HTR-8/SVneo (cell line): Measurements from ENCODE around the gene BMP2K.

Experiments
- DNase-seq: peaks from one replicate; pipeline ENCODE4 v3.0.0; 2011; ENCODE audit warnings: low spot score, mixed read lengths; ENCODE audit not compliant: insufficient read length
- FAIRE-seq: peaks from 2 replicates; lab custom pipeline; 2011; peaks lifted over from hg19 to GRCh38; lab: Jason Lieb, UNC

The BMP2K gene

DNA sequence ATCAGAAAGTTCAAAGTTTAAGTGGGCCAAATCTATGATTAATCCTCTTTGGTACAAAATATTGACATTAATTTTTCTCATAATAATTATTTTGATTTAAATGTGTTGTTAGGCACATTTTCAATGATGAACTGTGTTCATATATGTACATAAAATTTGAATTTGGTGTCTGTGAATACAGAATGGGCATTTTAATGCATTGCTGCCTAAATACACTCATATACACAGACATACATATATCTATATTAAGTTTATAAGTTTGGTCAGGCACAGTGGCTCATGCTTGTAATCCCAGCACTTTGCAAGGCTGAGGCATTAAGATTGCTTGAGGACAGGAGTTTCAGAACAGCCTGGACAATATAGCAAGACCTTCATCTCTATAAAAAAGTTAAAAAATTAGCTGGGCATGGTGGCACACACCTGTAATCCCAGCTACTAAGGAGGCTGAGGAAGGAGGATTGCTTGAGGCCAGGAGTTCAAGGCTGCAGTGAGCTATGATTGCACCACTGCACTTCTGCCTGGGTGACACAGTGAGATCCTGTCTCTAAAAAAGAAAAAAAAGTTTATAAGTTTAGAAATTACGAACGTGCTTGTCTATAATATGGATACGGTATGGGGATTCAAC, 12.3 kb upstream of the BMP2K start:
- FAIRE-seq (no peak), DNase-seq (no peak)

DNA sequence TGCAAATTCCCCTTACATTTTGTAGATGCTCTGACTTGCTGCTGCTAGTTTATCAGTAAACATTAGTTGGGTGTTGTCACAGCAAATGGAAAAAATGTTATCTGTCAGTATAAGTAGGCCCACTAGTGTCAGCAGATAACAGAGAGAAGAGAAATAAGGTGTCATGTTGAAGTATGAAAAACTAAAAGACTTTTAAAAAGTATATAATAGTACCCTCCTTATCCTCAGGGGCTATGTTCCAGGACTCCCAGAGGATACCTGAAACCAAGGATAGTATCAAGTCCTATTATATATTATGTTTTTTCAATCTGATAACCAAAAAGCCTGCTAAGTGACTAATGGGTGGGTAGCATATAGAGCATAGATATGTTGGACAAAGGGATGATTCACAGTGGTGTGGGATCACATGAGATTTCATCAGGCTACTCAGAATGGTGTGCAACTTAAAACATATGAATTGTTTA, 11.6 kb upstream of the BMP2K start:
- FAIRE-seq = no peak

DNA sequence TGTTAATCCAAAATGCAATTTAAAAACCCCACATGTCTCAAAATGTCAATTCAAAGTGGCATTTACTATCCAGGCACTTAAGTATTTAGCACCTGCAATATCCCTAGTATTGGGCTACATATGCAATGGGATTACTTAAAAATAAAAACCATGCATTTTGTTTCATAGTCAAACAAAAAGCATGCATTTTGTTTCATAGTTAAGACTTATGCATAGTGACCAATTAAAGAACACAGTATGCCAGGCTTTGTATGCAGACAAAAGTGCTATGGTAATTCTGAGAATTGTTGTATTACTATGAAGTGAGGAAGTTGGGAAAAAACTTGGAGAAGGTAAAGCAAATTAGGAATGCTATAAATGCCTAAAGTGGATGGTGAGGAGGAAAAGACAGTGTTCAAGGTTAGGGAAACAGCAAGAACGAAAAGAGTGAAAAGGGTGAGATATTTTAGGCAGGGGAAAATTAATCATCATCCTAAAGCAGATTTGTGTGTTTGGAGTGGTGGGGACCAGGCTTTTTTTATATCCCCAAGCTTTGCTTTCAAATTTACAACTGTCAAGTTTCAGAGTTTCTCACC, 10.6 kb upstream of the BMP2K start:
- FAIRE-seq (no peak), DNase-seq (no peak)

More for the DNA sequence above, 11.6 kb upstream of the BMP2K start:
- DNase-seq = no peak

DNA sequence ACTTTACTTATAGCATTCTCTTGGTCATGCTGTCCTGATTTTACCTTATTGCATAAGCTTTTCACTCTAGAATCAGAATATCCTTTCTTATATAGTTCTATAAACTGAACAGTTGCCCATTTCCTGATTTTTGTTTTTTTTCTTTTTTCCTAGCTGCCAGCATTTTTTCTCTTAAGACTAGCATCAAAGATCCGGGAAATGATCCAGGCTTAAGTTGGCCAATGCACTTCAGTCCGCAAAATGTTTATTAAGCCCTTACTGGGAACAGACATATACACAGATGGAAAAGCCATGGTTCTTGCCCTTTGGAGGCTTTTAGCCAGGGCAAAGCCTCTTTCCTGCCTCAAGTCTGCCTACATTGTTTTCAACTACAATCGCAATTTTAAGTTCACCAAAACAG, 10.1 kb upstream of the BMP2K start:
- DNase-seq (no peak), FAIRE-seq (no peak)

DNA sequence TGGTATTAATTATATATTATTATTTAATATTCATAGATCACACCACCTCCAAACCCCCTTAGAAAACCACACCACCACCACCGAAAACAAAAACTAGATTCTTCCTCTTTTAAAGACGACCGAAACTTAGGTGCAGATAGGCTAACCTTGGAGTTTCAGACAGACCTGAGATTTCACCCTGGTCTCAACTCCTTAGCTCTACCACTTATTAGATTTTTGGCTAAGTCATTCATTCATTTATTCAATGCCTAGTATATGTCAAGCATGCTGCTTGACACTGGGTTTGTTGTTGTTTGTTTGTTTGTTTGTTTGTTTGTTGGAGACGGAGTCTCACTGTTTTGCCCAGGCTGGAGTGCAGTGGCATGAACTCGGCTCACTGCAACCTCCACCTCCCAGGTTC, 9.5 kb upstream of the BMP2K start:
- FAIRE-seq = no peak

DNA sequence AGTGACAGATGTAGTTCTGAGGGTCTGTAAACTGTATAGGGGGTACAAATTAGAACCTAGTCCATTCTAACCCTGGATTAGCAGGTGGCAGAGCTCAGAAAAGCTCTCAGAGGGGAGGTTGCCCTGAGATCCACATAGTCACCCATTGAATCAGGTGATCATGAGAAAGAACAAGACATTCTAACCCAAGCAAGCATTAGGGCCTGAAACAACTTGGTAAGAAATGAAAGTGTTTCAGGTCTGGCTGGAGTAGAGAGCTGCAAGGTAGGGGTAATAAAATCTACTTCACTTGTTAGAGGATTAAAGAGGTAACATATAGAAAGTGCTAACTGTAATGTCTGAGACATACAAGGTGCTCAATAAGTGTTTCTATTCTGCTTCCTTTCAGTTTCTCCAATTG, 8.8 kb upstream of the BMP2K start:
- no peak for FAIRE-seq
- no peak for DNase-seq

More for the DNA sequence above, 9.5 kb upstream of the BMP2K start:
- no peak for DNase-seq

DNA sequence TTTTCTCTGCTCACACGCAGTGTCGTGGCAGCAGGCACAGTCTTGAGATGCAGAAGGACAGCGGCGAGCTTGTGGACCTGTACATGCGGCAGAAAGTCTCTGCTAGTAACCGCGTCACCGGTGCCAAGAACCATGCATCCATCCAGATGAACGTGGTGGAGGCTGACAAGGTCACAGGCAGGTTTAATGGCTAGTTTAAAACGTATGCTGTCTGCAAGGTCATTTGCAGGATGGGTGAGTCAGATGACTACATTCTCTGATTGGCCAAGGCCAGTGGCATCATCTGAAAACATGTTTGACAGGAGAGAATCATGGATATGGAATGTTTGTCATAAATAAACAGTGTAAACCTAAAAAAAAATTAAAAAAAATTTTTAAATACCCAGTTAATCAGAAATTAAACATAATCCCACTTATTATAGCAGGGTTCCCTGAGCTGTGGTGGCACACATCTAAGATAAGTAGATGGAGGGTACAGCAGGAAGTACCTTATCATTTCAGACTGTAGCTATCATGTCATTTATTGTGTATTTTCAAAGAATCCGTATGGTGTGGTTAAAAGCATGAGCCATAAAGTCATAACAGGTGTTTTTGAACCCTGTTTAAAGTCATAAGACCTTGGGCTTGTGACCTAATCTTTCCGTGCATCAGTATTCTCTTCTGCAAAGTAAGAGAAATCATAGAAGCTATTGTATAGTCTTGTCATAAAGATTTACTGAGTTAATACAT, 7.5 kb upstream of the BMP2K start:
- DNase-seq = no peak
- no peak for FAIRE-seq

DNA sequence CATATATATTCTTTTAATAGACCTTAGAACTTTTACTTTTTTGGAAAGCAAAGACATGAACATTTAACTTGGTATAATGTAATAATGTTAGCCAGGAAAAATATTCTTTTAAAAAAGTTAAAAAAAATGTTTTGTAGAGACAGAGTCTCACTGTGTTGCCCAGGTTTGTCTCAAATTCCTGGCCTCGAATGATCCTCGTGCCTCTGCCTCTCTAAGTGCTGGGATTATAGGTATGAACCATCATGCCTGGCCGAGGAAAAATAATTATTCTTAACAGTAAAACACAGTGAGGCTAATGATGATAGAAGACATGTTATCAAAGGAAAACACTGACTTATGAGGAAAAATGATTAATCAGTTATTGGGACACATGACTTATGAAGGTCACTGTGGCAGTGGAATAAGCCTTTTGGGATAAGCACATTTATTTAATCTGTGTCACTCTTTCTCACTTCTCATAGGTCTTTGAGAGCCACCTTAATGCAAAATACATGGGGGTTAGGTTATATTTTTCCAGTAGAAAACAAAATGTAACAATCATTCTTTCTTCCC, 6.0 kb upstream of the BMP2K start:
- no peak for FAIRE-seq
- DNase-seq = no peak

DNA sequence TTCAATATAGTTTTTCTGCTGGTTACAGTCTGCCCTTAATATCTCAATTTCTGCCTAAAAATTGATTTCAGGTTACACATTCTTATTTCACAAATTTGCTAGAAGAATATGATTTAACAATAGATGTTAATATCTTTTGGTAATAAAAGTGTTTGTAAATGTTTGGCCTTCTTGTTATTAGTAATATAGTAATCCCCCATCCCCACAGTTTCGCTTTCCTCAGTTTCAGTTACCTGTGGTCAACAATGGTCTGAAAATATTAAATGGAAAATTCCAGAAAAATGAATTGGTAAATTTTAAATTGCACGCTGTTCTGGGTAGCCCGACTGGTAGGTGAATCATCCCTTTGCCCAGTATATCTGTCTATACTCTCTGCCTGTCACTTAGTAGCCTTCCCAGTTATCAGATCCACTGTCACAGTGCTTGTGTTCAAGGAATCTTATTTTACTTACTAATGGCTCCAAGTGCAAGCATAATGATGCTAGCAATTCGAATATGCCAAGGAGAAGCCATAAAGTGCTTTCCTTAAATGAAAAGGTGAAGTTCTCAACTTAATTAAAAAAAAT, 3.5 kb upstream of the BMP2K start:
- no peak for FAIRE-seq
- DNase-seq = no peak

DNA sequence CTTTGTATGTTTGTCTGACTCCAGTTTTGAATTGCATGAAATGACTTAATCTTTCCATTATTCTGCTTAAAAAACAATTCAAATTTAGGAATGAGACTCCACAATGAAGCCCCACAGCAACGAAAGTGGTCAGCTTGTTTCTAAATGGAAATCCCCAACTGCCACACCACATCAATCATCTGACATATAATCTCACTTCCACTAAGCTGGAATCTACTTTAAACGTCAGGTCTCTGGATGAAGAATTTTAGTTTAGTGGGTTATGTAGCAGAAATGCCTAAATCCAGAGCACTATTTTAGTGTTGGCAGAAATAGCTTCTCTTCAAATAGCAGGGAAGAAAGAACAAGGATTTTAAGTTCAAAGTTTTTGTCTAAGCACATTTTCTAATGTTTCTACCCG, 1.7 kb upstream of the BMP2K start:
- FAIRE-seq (no peak), DNase-seq (no peak)

DNA sequence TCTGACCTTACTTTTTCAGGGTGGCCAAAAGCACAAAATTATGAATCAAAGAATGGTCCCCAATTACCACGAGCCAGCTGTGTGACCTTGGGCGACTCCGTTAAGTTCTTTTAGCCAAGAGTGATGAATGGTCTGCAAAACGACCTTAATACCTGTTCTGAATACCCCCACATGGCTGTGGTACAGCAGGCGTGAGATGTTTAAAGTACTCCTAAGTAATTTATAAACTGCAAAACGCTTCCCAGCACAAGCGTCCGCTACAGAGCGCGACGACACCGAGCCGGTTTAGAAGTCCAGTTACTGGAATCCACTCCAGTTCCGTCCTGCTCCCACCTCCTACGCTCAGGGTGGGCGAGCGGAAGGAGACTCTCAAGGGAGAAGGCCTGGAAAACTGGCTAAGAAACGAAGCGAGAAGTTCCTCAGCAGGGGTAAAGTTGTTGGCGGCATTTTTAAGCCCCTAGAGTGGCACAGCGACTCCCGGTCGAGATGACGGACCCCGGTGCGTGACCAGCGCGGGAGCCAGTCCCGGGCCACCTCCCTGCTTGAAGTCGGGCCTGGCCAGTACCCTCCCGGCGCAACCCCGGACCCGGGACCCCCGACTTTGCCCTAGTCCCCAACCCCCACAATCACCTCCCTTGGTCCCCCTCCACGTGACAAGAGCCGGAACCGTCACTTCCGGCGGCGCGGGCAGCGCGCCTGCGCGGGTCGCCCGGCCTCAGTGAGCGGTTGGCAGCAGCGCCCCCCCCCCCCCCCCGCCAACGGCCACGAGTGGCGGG, 659 bp upstream of the BMP2K start:
- DNase-seq = peak; percentile 65
- FAIRE-seq = no peak

DNA sequence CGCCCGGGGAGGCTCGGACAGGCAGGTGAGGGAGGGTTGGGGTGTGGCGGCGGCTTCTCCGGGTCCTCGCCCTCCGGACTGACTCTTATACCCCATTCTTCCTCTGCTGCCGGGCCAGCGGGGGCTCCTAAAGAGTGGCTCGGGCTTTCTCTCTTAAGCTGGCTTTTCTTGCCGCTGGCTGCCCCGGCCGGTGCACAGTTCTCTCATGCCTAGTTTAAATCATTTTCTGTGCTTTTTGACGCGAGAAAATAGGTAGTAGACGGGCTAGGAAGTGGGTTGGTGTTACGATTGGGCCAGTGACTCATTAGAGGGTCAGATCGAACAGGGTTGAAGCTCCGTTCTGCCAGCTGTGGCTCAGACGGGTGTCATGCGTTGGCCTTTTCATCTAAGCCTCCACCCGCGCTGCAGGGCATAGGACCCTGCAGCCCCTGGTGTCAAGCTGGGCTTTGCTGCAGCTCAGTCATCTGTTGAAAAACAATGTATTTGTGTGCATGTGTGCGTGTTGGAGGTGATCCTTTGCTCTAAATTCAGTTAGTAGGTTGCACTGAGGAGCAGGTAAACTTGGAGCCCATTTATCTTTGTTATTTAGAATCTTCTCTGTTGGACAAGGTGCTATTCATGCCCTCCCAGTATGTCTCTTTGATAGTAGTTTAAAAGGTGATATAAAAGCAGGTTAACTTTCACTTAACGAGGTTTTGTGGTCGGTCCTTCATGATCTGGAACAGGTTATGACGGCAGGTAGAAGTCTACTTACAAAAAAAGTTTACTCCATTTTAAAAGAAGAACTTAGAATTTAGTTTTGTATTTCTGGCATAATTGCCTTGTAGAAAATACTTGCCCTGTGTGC, 802 bp downstream of the BMP2K start:
- DNase-seq = peak; percentile 27
- peak; percentile 33 for FAIRE-seq

DNA sequence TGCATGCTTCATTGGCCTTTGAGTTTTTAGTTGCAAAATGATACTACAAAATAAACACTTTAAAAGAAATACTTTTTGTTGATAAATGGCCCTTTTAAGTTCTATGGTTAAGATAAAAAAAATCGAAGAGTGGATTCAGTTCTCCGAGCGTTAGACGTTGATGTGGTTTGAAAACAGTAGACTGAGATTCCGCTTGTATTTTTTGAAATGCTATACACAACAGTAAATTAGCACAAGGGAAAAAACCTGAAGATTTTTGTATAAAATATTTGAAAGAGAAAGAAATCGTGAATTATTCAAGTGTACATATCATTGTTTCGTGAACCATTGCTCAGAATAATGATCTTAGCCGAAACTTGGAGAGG, 1.4 kb downstream of the BMP2K start:
- FAIRE-seq (no peak), DNase-seq (no peak)

DNA sequence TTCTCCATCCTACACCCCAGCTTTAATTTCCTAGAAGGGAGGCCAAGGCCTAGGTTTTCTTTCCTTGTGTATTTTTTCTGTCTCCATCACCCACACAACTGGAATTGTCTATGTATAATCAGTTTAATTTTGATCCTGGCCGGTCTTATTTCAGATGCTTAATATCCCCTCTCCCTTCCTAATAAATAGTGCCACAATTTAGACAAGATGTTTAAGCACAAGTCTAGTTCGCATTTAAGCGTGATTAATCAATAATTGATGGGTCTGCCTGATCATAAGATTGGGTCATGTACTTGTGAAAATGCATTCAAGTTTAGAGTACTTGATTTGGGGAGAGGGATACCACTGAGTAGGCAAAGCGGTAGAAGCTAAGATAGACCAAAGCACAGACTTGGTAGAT, 2.4 kb downstream of the BMP2K start:
- FAIRE-seq = no peak
- no peak for DNase-seq

DNA sequence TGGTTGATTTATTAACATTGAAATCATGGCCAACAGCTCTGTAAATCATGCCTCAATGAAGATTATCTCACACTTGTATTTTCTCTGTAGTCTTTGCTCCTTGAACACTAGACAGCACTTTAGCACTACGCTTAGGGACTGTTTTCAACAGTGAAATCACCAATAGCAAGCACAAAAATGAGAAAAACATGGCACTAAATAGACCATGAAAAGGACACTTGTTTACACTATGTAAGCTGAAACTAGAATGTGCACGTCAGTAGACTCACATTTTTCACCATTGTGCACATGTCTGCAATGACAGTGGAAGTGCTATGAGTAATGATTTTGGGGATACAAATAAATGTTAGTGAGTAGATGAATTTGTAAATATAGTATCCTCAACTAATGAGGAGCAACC, 3.1 kb downstream of the BMP2K start:
- FAIRE-seq = no peak
- DNase-seq = no peak

DNA sequence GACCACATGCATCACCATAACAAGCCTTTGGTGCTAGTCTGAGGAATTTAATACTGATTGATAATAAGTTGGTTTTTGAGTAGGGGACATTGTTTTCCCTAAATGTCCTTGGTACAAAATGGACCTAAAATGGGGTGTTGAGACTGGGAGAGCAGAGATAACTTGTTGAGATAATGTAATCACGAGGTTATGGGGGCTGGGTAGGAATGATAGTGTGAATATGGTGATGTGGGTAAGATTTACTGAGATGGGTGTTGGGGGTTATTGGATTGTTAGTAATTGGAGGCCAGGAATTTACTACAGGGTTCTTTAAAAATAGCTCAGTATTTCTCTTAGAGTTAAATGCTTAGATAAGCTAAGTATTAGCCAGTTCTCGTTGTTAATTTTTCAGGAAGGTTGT, 3.9 kb downstream of the BMP2K start:
- no peak for DNase-seq
- no peak for FAIRE-seq

DNA sequence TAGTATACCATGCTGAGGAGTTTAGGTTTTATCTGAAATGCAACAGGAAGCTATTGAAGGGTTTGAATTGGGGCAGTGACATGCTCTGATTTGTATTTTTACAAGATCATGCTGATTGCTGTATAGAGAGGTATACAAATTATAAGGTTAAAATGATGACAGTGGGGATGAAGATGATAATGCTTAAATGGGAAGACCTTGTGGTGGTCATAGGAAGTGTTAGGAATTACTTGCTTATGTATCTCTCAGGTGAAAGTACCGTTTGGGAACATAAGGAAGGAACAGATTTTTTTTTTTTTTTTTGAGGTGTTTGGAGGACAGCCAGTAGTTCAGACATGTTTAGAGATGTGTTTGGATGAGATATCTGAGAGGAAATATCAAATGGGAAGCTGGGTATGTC, 5.0 kb downstream of the BMP2K start:
- no peak for FAIRE-seq
- DNase-seq = no peak

DNA sequence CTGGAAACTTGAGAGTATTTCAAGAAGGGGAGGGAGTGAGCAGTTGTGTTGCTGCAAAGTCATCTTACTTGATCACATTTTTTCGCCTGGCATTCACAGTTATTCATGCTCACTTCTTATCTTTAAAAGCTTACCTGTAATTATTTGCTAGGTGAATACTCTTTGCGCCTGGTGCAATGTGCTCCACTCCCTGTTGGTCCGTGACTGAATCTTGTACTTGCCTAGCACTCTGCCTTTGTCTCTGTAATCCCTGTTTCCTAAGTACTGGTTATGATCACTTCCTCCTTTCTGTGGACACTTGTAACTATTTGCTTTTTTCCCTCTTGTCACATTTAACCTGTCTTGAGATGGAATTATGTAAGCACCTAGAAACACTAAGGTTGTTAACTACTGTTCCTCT, 5.8 kb downstream of the BMP2K start:
- no peak for DNase-seq

DNA sequence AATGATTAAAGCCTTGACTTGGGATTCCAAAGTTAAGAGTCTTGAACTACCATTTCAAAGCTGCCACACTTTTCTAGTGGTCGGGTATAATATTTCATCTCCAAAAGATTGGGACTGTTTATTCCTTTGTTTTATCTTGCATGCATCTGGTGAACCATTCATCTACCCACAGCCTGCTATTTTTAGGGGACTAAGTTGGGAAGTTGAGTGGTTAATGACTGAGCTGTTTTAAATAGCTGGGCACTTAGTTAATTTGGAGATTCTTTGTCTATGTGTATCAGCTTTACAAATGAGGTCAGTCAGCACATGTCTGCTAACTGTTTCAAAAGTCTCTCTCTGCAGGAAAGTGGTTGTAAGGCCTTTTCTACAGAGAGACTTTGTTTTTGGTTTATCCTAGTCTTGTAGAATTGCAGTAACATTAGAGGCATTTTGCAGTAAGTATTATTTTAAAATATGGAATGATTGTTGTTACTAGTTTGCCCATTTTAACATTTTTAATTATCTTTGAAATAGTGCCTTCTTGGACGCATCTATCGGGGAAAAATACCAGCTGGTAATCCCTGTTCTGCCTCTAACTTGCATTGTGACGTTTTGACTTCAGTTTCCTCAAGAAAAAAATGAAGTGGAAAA, 8.2 kb downstream of the BMP2K start:
- no peak for DNase-seq
- no peak for FAIRE-seq

More for the DNA sequence above, 5.8 kb downstream of the BMP2K start:
- no peak for FAIRE-seq
